Tibial artery (tissue), 4 donors: ENCODE measurements around the gene MTX2.

Experiments used
- DNase-seq, 2 donors: peaks; one replicate each; pipeline ENCODE4 v3.0.0-alpha.2; 2019
- H3K27ac ChIP-seq, 2 donors: fragments of 200-600 bp; sonication (generic) in 1 of 2; 1 replicate in 1 of 2; 2 replicates in 1 of 2; pipeline ENCODE4 v1.5.1; 2018 to 2019; ENCODE audit warnings: mild to moderate bottlenecking in 1 of 2
- H3K27me3 ChIP-seq, 2 donors: fragments of 200-600 bp; sonication (generic) in 1 of 2; one replicate each; pipeline versions ENCODE4 v1.5.1 to v1.6.0; 2016 to 2019
- H3K36me3 ChIP-seq, 3 donors: fragments of 200-600 bp; sonication (generic) in 2 of 3; one replicate each; pipeline ENCODE4 v1.5.1; 2016 to 2019; ENCODE audit warnings: mild to moderate bottlenecking in 2 of 3
- H3K4me1 ChIP-seq, 4 donors: fragments of 200-600 bp; sonication (generic) in 2 of 4; 1 replicate in 3 of 4; 2 replicates in 1 of 4; pipeline ENCODE4 v1.5.1; 2016 to 2019
- H3K4me3 ChIP-seq, 2 donors: fragments of 200-600 bp; sonication (generic) in 1 of 2; 1 replicate in 1 of 2; 2 replicates in 1 of 2; pipeline ENCODE4 v1.5.1; 2018 to 2019; ENCODE audit warnings: mild to moderate bottlenecking in 2 of 2
- H3K9me3 ChIP-seq, 3 donors: fragments of 200-600 bp; sonication (generic) in 1 of 3; one replicate each; pipeline ENCODE4 v1.5.1; 2016 to 2019
- intact Hi-C: fragments of 100-400 bp; cut with DNase I; formaldehyde crosslinking; loops from one replicate; pipeline ENCODE4 v1.15.0; 2023; ENCODE audit warnings: low total_unique reads
- TF ChIP-seq, protein P1 (sequence below), 2 experiments: fragments of 200-600 bp in 1 of 2; fragments of 450-650 bp in 1 of 2; IDR thresholded peaks; one replicate each; pipeline ENCODE4 v1.5.1; 2017 to 2019; ENCODE audit warnings: antibody characterized with exemption in 2 of 2, mild to moderate bottlenecking in 1 of 2, moderate library complexity in 1 of 2

Gene MTX2

DNA sequence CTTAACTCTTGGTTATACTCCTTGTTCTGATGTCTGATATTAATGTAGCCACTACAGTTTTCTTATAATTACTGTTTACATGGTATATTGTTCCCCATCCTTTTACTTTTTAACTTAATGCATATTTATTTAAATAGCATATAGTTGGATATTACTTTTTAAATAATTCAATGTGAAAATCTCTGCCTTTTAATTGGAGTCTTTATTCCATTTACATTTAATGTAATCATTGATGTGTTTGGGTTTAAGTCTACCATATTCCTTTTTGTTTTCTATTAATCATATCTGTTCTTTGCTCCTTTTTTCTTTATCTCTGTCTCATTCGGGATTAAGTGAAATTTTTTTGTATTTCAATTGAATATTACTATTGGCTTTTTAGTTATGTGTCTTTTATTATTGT lies 109.1 kb downstream of the MTX2 start:
- DNase-seq: no peak
- Histone ChIP-seq H3K4me1 (no peaks in the 10 kb centered on the region), H3K27me3 (no peaks in the 10 kb centered on the region), H3K9me3 (peaks cover 0 to 19% (median 3%) of the 10 kb centered on the region in 3 donors), H3K27ac (no peak overlapping the region), H3K4me3 (no peak overlapping the region), H3K36me3 (no peaks in the 10 kb centered on the region)
- intact Hi-C loops: no loop called here
- TF ChIP-seq, protein P1, sequence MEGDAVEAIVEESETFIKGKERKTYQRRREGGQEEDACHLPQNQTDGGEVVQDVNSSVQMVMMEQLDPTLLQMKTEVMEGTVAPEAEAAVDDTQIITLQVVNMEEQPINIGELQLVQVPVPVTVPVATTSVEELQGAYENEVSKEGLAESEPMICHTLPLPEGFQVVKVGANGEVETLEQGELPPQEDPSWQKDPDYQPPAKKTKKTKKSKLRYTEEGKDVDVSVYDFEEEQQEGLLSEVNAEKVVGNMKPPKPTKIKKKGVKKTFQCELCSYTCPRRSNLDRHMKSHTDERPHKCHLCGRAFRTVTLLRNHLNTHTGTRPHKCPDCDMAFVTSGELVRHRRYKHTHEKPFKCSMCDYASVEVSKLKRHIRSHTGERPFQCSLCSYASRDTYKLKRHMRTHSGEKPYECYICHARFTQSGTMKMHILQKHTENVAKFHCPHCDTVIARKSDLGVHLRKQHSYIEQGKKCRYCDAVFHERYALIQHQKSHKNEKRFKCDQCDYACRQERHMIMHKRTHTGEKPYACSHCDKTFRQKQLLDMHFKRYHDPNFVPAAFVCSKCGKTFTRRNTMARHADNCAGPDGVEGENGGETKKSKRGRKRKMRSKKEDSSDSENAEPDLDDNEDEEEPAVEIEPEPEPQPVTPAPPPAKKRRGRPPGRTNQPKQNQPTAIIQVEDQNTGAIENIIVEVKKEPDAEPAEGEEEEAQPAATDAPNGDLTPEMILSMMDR (IDR thresholded peaks at IDR 0.05): no peak

DNA sequence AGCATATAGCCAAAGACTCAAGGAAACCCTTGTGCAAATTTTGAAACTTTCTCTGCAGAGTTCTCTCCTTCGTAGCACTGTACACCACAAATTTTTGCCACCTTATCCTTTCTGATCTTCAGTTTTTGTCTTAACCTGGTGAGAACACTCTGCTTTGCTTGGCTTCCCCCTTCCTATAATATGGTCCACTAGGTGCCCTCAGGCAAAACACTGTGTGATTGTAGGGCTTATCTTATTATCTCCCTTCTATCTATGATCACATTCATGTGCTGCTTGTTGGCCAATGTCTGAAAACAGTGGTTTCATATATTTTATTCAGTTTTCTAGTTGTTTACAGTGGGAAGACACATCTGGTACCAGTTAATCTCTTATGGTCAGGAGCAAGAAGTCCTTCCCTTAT lies 111.1 kb downstream of the MTX2 start:
- H3K27me3 ChIP-seq: no peaks in the 10 kb centered on the region
- intact Hi-C loops: no loop called here
- TF ChIP-seq, protein P1 (IDR thresholded peaks at IDR 0.05): no peak
- H3K4me1 ChIP-seq: no peaks in the 10 kb centered on the region
- H3K36me3 ChIP-seq: no peaks in the 10 kb centered on the region
- DNase-seq: no peak
- H3K9me3 ChIP-seq: peaks cover 0 to 19% (median 3%) of the 10 kb centered on the region in 3 donors
- H3K27ac ChIP-seq: no peak overlapping the region
- no peak overlapping the region for H3K4me3 ChIP-seq

DNA sequence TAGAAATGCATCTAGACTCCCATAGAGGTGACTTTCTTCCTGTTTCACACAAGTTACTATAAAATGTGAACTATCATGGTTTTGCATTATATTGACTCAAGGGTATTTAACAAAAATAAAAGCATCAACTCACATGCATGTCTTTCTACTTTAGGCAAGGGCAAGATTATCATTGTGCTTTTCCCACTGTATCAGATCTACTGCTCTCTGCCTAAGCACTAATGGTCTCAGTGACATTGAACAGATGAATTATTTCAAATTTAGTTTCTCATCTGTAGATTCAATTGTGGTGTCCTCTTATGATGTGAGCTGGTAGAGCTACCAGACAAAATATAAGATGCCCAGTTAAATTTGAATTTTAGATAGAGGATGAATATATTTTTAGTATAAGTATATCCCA lies 113.9 kb downstream of the MTX2 start:
- Histone ChIP-seq H3K9me3 (peaks cover 0 to 11% (median 3%) of the 10 kb centered on the region in 3 donors), H3K36me3 (no peaks in the 10 kb centered on the region), H3K4me3 (no peak overlapping the region), H3K27ac (no peak overlapping the region), H3K4me1 (no peaks in the 10 kb centered on the region), H3K27me3 (no peaks in the 10 kb centered on the region)
- intact Hi-C loops: no loop called here
- no peak for DNase-seq
- TF ChIP-seq, protein P1 (IDR thresholded peaks at IDR 0.05): no peak

DNA sequence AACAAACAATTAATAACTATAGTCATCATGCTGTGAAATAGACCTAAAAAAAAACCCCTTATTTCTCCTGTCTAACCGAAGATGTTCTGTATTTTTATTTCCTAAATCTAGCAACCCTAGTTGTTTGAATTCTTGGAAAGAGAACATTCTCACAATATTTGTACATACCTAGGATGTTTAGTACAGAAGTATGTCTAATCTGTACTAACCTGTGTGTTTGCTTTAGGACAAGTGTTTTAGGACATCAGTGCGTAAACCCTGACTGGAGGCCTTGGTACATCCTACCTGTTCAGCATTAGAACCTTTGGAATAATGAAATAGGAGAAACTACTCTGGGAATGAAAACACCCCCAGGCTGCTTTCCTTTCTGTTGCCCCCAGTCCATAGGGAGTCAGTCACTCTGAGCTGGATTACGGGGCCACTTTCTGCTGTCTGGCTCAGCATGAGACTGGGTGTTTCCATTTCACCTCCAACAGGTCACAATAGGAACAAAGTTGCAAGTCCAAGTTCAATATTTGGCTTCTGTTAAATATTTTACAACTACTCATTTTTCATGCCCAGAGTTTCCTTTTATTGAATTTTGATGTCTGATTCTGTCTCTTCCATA lies 114.7 kb downstream of the MTX2 start:
- H3K4me3 ChIP-seq: no peak overlapping the region
- H3K4me1 ChIP-seq: peaks cover 0 to 3% (median 0%) of the 10 kb centered on the region in 4 donors
- no peak for DNase-seq
- H3K27ac ChIP-seq: no peak overlapping the region
- TF ChIP-seq, protein P1 (IDR thresholded peaks at IDR 0.05): no peak
- peaks cover 0 to 2% (median 0%) of the 10 kb centered on the region in 3 donors for H3K9me3 ChIP-seq
- intact Hi-C loops: no loop called here
- no peaks in the 10 kb centered on the region for H3K27me3 ChIP-seq
- H3K36me3 ChIP-seq: no peaks in the 10 kb centered on the region

DNA sequence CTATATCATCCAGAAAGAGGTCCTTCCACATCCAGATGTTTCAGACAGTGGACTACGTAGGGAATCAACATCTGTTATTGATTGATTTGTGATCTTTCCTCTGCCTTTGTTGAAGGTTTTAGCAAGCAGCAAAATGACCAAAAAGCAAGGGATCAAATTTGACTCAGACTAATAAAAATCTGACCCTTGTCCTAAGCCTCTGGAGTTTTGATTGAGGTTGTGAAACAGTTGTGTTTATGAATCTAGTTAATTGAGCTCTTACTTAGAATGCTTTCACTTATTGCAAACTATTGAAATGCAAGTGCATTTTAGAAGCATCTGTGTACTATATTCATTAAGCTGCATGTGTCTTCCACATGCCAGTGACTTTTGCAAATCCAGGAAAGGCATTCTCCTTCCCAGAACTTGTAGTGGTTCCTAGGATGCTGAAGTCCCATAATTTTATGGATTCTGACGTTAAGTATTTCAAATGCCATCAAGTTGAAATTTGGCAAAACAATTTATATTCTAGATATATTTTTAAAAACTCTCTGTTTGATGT lies 116.0 kb downstream of the MTX2 start:
- no peak for DNase-seq
- Histone ChIP-seq H3K27ac (no peak overlapping the region), H3K36me3 (no peaks in the 10 kb centered on the region), H3K27me3 (no peaks in the 10 kb centered on the region), H3K9me3 (no peaks in the 10 kb centered on the region), H3K4me3 (no peak overlapping the region), H3K4me1 (peaks cover 0 to 16% (median 7%) of the 10 kb centered on the region in 4 donors)
- TF ChIP-seq, protein P1 (IDR thresholded peaks at IDR 0.05): no peak
- intact Hi-C loops: no loop called here
